Measurements from ENCODE around the gene ARHGAP23.

ARHGAP23 gene

GRCh38 chr17:38551121-38551520, 122.9 kb downstream of the ARHGAP23 start:
- FAIRE-seq: no peak
- TF ChIP-seq SPI1 (IDR thresholded peaks at IDR 0.05; ENCODE audit: low read depth, low read length): no peak
- TF ChIP-seq PAX5 (IDR thresholded peaks at IDR 0.05; ENCODE audit: insufficient read depth, low read length, severe bottlenecking): no peak
- TF ChIP-seq POLR2AphosphoS5 (IDR thresholded peaks at IDR 0.05; ENCODE audit: low read depth, low read length): no peak
- TF ChIP-seq TAF1 (IDR thresholded peaks at IDR 0.05; ENCODE audit: low read depth, low read length): no peak
- TF ChIP-seq POU2F2 (IDR thresholded peaks at IDR 0.05; ENCODE audit: low read depth, low read length): no peak
- no peak for TF ChIP-seq POLR2A (IDR thresholded peaks at IDR 0.05; ENCODE audit: low read depth, low read length)

GRCh38 chr17:38552343-38552742, 124.1 kb downstream of the ARHGAP23 start:
- FAIRE-seq (no peak), DNase-seq (ENCODE audit: insufficient read length, low spot score) (no peak)
- TF ChIP-seq TAF1 (IDR thresholded peaks at IDR 0.05; ENCODE audit: low read depth, low read length) (no peak), POU2F2 (IDR thresholded peaks at IDR 0.05; ENCODE audit: low read depth, low read length) (no peak), PAX5 (IDR thresholded peaks at IDR 0.05; ENCODE audit: insufficient read depth, low read length, severe bottlenecking) (no peak), POLR2AphosphoS5 (IDR thresholded peaks at IDR 0.05; ENCODE audit: low read depth, low read length) (no peak), SPI1 (IDR thresholded peaks at IDR 0.05; ENCODE audit: low read depth, low read length) (no peak), POLR2A (IDR thresholded peaks at IDR 0.05; ENCODE audit: low read depth, low read length) (no peak)

More at GRCh38 chr17:38551121-38551520, 122.9 kb downstream of the ARHGAP23 start:
- no peak for DNase-seq (ENCODE audit: insufficient read length, low spot score)

- FAIRE-seq (no peak), DNase-seq (ENCODE audit: insufficient read length, low spot score) (no peak)
- no peak for TF ChIP-seq PAX5 (IDR thresholded peaks at IDR 0.05; ENCODE audit: insufficient read depth, low read length, severe bottlenecking)
- no peak for TF ChIP-seq POLR2AphosphoS5 (IDR thresholded peaks at IDR 0.05; ENCODE audit: low read depth, low read length)
- no peak for TF ChIP-seq SPI1 (IDR thresholded peaks at IDR 0.05; ENCODE audit: low read depth, low read length)
- TF ChIP-seq POU2F2 (IDR thresholded peaks at IDR 0.05; ENCODE audit: low read depth, low read length): no peak
- no peak for TF ChIP-seq POLR2A (IDR thresholded peaks at IDR 0.05; ENCODE audit: low read depth, low read length)
- TF ChIP-seq TAF1 (IDR thresholded peaks at IDR 0.05; ENCODE audit: low read depth, low read length): no peak
Observed at GRCh38 chr17:38554430-38555350, 126.4 kb downstream of the ARHGAP23 start.

GRCh38 chr17:38556239-38556638, 128.0 kb downstream of the ARHGAP23 start:
- TF ChIP-seq PAX5 (IDR thresholded peaks at IDR 0.05; ENCODE audit: insufficient read depth, low read length, severe bottlenecking) (no peak), TAF1 (IDR thresholded peaks at IDR 0.05; ENCODE audit: low read depth, low read length) (no peak), POLR2A (IDR thresholded peaks at IDR 0.05; ENCODE audit: low read depth, low read length) (no peak), POU2F2 (IDR thresholded peaks at IDR 0.05; ENCODE audit: low read depth, low read length) (no peak), SPI1 (IDR thresholded peaks at IDR 0.05; ENCODE audit: low read depth, low read length) (peak; percentile 82)
- FAIRE-seq (no peak), DNase-seq (ENCODE audit: insufficient read length, low spot score) (no peak)

GRCh38 chr17:38557396-38557795, 129.1 kb downstream of the ARHGAP23 start:
- DNase-seq (ENCODE audit: insufficient read length, low spot score) (no peak), FAIRE-seq (no peak)
- TF ChIP-seq PAX5 (IDR thresholded peaks at IDR 0.05; ENCODE audit: insufficient read depth, low read length, severe bottlenecking): no peak
- TF ChIP-seq POU2F2 (IDR thresholded peaks at IDR 0.05; ENCODE audit: low read depth, low read length): no peak
- no peak for TF ChIP-seq POLR2AphosphoS5 (IDR thresholded peaks at IDR 0.05; ENCODE audit: low read depth, low read length)
- no peak for TF ChIP-seq TAF1 (IDR thresholded peaks at IDR 0.05; ENCODE audit: low read depth, low read length)
- no peak for TF ChIP-seq SPI1 (IDR thresholded peaks at IDR 0.05; ENCODE audit: low read depth, low read length)
- TF ChIP-seq POLR2A (IDR thresholded peaks at IDR 0.05; ENCODE audit: low read depth, low read length): no peak

- DNase-seq (ENCODE audit: insufficient read length, low spot score) (peak; percentile 94), FAIRE-seq (no peak)
- no peak for TF ChIP-seq POLR2AphosphoS5 (IDR thresholded peaks at IDR 0.05; ENCODE audit: low read depth, low read length)
- TF ChIP-seq PAX5 (IDR thresholded peaks at IDR 0.05; ENCODE audit: insufficient read depth, low read length, severe bottlenecking): no peak
- TF ChIP-seq TAF1 (IDR thresholded peaks at IDR 0.05; ENCODE audit: low read depth, low read length): no peak
- no peak for TF ChIP-seq POLR2A (IDR thresholded peaks at IDR 0.05; ENCODE audit: low read depth, low read length)
- TF ChIP-seq POU2F2 (IDR thresholded peaks at IDR 0.05; ENCODE audit: low read depth, low read length): no peak
- no peak for TF ChIP-seq SPI1 (IDR thresholded peaks at IDR 0.05; ENCODE audit: low read depth, low read length)
Observed at GRCh38 chr17:38557836-38558727, 129.8 kb downstream of the ARHGAP23 start.

GRCh38 chr17:38558728-38559050, 130.4 kb downstream of the ARHGAP23 start:
- FAIRE-seq: no peak
- TF ChIP-seq SPI1 (IDR thresholded peaks at IDR 0.05; ENCODE audit: low read depth, low read length) (no peak), POLR2A (IDR thresholded peaks at IDR 0.05; ENCODE audit: low read depth, low read length) (no peak), PAX5 (IDR thresholded peaks at IDR 0.05; ENCODE audit: insufficient read depth, low read length, severe bottlenecking) (no peak), POLR2AphosphoS5 (IDR thresholded peaks at IDR 0.05; ENCODE audit: low read depth, low read length) (no peak), POU2F2 (IDR thresholded peaks at IDR 0.05; ENCODE audit: low read depth, low read length) (no peak)
- no peak for DNase-seq (ENCODE audit: insufficient read length, low spot score)

- DNase-seq (ENCODE audit: insufficient read length, low spot score) (peak; percentile 94), FAIRE-seq (no peak)
- no peak for TF ChIP-seq POU2F2 (IDR thresholded peaks at IDR 0.05; ENCODE audit: low read depth, low read length)
- peak; percentile 44; the same call in 1 of the 2 replicates for TF ChIP-seq SPI1 (IDR thresholded peaks at IDR 0.05; ENCODE audit: low read depth, low read length)
Observed at GRCh38 chr17:38559051-38559879, 131.0 kb downstream of the ARHGAP23 start.
